Brain microvascular endothelial cell (primary cell): ENCODE data around the gene PMP22.

Experiments
- DNase-seq: peaks from one replicate; pipeline ENCODE4 v3.0.0-alpha.2; 2020
- H3K27ac ChIP-seq: fragments of 250-450 bp; sonication (Bioruptor Pico); 2 replicates; pipeline ENCODE4 v1.5.1; 2020; ENCODE audit warnings: mild to moderate bottlenecking, moderate library complexity
- H3K27me3 ChIP-seq: fragments of 250-450 bp; sonication (Bioruptor Pico); replicated peaks from 2 replicates; pipeline ENCODE4 v1.5.1; 2020; ENCODE audit warnings: mild to moderate bottlenecking
- H3K36me3 ChIP-seq: fragments of 250-450 bp; sonication (Bioruptor Pico); replicated peaks from 2 replicates; pipeline ENCODE4 v1.5.1; 2020; ENCODE audit warnings: mild to moderate bottlenecking
- H3K4me3 ChIP-seq: 2 replicates; pipeline ENCODE4 v1.5.1; 2011; ENCODE audit warnings: low read depth, mild to moderate bottlenecking, control low read depth, low read length, moderate library complexity
- in situ Hi-C: cut with HindIII; loops from 2 replicates; pipeline ENCODE4 v1.10.0; 2017; ENCODE audit warnings: low sequenced_read_pairs, low pct_ligation_motif_present
- TF ChIP-seq, protein P1 (sequence below): IDR thresholded peaks from 2 replicates; pipeline ENCODE4 v1.5.1; 2011; ENCODE audit warnings: low read depth, mild to moderate bottlenecking, moderate library complexity, low read length, control low read depth, inconsistent platforms; ENCODE audit errors: missing control alignments

Gene PMP22

DNA sequence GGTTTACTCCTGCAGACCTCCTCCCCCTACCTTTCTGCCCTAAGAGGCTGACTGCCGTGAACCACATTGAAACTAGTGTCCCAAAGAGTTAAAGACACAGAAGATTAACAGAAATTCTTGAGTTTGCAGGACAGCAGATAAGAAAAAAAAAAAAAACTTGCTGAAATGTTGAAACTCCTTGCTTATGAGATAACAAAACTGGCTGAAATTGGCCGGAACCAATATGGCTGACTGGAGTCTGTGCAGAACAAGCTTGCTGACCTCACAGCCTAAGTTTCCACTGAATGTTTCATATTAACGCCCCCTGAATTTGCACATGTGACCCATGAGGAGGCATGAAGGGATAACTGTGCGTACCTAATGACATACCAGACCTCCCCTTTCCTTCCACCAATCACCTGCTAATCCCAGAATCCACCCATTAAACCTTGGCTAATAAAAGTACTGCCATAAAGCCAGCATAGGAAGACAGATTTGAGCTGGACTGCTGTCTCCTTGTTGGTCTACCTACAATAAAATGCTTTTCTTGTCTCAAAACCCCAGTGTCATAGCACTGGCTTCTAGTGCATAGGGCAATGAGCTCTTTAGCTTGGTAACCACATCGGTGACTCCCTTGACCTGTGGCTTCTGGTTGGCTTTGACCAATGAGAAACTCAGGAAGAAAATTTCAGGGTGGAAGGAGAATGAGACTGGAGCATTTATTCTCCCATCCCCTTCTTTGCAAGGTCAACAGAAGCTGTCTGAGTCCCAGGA lies 80.1 kb downstream of the PMP22 start:
- Histone ChIP-seq H3K27ac (no peak overlapping the region), H3K27me3 (no peaks in the 10 kb centered on the region), H3K36me3 (no peaks in the 10 kb centered on the region), H3K4me3 (no peak overlapping the region)
- in situ Hi-C loops = no loop called here
- TF ChIP-seq, protein P1, sequence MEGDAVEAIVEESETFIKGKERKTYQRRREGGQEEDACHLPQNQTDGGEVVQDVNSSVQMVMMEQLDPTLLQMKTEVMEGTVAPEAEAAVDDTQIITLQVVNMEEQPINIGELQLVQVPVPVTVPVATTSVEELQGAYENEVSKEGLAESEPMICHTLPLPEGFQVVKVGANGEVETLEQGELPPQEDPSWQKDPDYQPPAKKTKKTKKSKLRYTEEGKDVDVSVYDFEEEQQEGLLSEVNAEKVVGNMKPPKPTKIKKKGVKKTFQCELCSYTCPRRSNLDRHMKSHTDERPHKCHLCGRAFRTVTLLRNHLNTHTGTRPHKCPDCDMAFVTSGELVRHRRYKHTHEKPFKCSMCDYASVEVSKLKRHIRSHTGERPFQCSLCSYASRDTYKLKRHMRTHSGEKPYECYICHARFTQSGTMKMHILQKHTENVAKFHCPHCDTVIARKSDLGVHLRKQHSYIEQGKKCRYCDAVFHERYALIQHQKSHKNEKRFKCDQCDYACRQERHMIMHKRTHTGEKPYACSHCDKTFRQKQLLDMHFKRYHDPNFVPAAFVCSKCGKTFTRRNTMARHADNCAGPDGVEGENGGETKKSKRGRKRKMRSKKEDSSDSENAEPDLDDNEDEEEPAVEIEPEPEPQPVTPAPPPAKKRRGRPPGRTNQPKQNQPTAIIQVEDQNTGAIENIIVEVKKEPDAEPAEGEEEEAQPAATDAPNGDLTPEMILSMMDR = no peak
- no peak for DNase-seq

GRCh38 chr17:15181816-15182215 lies 83.3 kb downstream of the PMP22 start:
- H3K4me3 ChIP-seq = no peak overlapping the region
- no peak overlapping the region for H3K27ac ChIP-seq
- TF ChIP-seq, protein P1 = no peak
- in situ Hi-C loops = no loop called here
- no peaks in the 10 kb centered on the region for H3K36me3 ChIP-seq
- H3K27me3 ChIP-seq = no peaks in the 10 kb centered on the region
- DNase-seq = no peak

DNA sequence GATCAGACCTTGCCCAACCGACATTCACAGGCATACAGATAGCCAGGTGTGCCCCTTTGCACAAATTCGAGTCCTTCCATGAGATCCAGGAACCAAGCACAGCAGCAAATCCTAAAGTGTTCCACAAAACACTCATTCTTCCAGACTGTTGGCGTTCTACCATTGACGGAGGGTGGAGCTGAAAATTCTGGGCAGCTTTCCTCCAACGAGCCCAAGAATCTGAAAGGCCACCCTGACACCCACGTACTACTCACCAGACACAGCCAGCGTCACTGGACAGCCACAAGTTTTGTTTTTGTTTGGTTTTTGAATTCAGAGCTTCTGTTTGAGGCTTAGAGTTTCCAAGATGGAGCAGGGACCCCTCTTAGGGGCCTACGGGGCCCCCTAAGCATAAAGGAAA lies 83.8 kb downstream of the PMP22 start:
- no peak overlapping the region for H3K4me3 ChIP-seq
- in situ Hi-C loops = no loop called here
- DNase-seq = no peak
- no peak overlapping the region for H3K27ac ChIP-seq
- no peaks in the 10 kb centered on the region for H3K36me3 ChIP-seq
- TF ChIP-seq, protein P1 = no peak
- no peaks in the 10 kb centered on the region for H3K27me3 ChIP-seq

DNA sequence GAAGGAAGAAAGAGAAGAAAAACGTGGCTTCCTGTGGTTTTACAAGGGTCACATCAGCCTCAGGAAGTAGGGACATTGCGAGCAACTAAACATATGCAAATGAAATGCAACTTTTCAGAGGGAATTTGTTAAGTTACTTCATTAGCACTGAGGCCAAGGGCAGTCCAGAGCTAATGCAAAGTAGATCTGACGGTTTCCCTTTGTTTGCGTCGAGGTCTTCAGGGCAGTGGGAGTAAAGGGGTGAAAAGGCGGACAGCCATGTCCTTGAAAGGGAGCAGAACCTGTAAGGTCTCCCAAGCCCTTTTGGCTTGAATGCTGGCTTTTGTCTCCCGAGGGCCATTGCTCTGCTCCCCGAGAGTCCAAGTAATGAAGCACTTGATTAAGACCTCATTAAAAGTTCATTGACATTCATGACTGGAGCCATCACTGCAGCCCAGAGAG lies 85.0 kb downstream of the PMP22 start:
- TF ChIP-seq, protein P1 = no peak
- Histone ChIP-seq H3K36me3 (no peaks in the 10 kb centered on the region), H3K27me3 (no peaks in the 10 kb centered on the region), H3K4me3 (no peak overlapping the region), H3K27ac (no peak overlapping the region)
- DNase-seq = no peak
- in situ Hi-C loops = no loop called here
